Measurements from ENCODE around the gene PHOSPHO1.

DNA sequence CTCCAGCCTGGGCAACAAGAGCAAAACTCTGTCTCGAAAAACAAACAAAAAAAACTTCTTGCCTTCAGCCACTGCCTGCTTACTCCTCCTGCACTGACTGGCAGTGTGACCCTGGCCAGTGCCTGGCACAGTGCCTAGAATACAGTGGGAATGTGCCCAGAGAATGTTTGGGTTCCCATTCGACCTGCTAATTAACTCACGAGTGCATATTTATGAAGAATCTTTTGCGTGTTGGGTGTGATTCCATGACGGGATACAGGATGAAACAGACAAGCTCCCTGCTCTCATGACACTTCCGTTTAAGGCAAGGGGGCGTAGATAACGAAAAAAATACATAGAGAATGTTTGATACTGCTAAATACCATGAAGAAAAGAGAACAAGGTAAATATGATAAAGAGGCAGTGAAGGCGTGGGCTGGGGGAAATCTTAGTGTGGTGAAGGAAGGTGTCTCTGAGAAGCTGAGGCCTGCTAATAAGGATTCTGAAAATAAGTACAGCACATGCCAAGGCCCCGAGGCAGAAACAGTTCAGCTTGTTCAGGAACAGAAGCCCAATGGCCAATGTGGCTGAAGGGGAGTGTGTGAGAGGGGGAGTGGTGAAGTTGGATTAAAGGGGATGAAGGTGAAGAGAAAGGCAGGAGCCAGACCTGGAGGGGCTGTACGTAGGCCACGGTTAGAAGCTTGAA lies 15.8 kb downstream of the PHOSPHO1 start:
- TF ChIP-seq EP300 (IDR thresholded peaks at IDR 0.05), result no peak
- TF ChIP-seq CTCF (IDR thresholded peaks at IDR 0.05), result no peak
- no peak for TF ChIP-seq POLR2AphosphoS5 (IDR thresholded peaks at IDR 0.05)
